DOHH2 (cell line): ENCODE data around the gene MYOF.

ENCODE experiments used
- EZH2phosphoT487 ChIP-seq: fragments of 200-600 bp; sonication (generic); IDR thresholded peaks from 2 replicates; pipeline ENCODE4 v1.6.1; 2017; ENCODE audit warnings: borderline replicate concordance, mild to moderate bottlenecking, antibody characterized with exemption, low read length, moderate library complexity, mixed read lengths
- TF ChIP-seq, protein P1 (sequence below): fragments of 200-600 bp; sonication (generic); IDR thresholded peaks from one replicate; pipeline ENCODE4 v1.5.1; 2014; ENCODE audit warnings: antibody characterized with exemption, mild to moderate bottlenecking, low read depth, low read length; ENCODE audit not compliant: poor library complexity, severe bottlenecking

DNA sequence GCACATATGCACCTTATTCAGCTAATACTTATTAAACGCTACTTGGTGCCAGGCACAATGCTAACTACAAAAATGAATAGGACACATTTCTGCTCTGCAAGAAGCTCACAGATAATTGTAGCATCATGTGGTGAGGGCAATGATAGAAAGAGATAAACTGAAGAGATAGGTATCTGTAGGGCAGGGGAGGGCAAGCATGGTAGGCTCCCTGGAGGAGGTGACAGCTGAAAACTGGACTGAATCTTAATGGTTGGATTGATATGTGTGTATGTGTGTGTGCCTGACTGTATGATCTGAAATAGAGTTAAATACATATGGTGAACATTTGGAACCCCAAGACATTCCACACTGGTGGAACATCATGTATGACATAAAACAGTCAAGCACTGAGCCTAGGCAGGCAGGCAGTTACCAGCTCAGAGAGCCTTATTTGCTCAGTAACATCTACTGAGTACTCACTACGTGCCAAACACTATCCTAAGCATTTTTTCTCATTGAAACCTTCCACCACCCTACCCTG, 9.5 kb upstream of the MYOF start:
- TF ChIP-seq, protein P1, sequence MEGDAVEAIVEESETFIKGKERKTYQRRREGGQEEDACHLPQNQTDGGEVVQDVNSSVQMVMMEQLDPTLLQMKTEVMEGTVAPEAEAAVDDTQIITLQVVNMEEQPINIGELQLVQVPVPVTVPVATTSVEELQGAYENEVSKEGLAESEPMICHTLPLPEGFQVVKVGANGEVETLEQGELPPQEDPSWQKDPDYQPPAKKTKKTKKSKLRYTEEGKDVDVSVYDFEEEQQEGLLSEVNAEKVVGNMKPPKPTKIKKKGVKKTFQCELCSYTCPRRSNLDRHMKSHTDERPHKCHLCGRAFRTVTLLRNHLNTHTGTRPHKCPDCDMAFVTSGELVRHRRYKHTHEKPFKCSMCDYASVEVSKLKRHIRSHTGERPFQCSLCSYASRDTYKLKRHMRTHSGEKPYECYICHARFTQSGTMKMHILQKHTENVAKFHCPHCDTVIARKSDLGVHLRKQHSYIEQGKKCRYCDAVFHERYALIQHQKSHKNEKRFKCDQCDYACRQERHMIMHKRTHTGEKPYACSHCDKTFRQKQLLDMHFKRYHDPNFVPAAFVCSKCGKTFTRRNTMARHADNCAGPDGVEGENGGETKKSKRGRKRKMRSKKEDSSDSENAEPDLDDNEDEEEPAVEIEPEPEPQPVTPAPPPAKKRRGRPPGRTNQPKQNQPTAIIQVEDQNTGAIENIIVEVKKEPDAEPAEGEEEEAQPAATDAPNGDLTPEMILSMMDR: no peak
- no peak for TF ChIP-seq EZH2phosphoT487
